ENCODE data around the gene ELMO1. TPM values are rescaled to one million over a fixed set of nuclear protein-coding genes. Genes with fewer than 3 reads are reported as not detected.

Gene ELMO1
- total RNA-seq, 1 experiment from 2014 or later = not detected

GRCh38 chr7:36896956-36897590, 551.6 kb downstream of the ELMO1 start:
- no TSS peak for BruUV-seq (replicated peaks)
- Histone ChIP-seq H3K9me3 (ENCODE audit: low read depth, low read length, poor library complexity, severe bottlenecking) (no peaks in the 10 kb centered on the region), H3K4me3 (ENCODE audit: low read depth, low read length, poor library complexity, severe bottlenecking) (no peak overlapping the region), H3K27me3 (replicated peaks; ENCODE audit: insufficient read depth, low read depth, low read length, poor library complexity) (no peaks in the 10 kb centered on the region), H3K4me1 (ENCODE audit: insufficient read depth, low read length, poor library complexity, severe bottlenecking) (no peaks in the 10 kb centered on the region), H3K36me3 (ENCODE audit: insufficient read depth, low read length, poor library complexity, severe bottlenecking) (no peaks in the 10 kb centered on the region), H3K27ac (ENCODE audit: low read depth, low read length, poor library complexity, severe bottlenecking) (no peak overlapping the region)
- ChIA-PET POLR2A (ENCODE audit: low non-redundant PET) (no interaction called here), CTCF (no interaction called here)
- intact Hi-C loops (cut with micrococcal nuclease; ENCODE audit: unreplicated experiment) = loop anchor here (10.0 kb wide), 1 partner anchor 298 kb away; no protein-coding TSS in a partner anchor
- TF ChIP-seq EZH2 (IDR thresholded peaks at IDR 0.05; ENCODE audit: borderline replicate concordance, low read depth, low read length, poor library complexity, severe bottlenecking) = no peak
- TF ChIP-seq, protein P1, sequence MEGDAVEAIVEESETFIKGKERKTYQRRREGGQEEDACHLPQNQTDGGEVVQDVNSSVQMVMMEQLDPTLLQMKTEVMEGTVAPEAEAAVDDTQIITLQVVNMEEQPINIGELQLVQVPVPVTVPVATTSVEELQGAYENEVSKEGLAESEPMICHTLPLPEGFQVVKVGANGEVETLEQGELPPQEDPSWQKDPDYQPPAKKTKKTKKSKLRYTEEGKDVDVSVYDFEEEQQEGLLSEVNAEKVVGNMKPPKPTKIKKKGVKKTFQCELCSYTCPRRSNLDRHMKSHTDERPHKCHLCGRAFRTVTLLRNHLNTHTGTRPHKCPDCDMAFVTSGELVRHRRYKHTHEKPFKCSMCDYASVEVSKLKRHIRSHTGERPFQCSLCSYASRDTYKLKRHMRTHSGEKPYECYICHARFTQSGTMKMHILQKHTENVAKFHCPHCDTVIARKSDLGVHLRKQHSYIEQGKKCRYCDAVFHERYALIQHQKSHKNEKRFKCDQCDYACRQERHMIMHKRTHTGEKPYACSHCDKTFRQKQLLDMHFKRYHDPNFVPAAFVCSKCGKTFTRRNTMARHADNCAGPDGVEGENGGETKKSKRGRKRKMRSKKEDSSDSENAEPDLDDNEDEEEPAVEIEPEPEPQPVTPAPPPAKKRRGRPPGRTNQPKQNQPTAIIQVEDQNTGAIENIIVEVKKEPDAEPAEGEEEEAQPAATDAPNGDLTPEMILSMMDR (conservative IDR thresholded peaks at IDR 0.05; ENCODE audit: low read depth, low read length) = no peak
- DNase-seq (ENCODE audit: low spot score) = no peak

DNA sequence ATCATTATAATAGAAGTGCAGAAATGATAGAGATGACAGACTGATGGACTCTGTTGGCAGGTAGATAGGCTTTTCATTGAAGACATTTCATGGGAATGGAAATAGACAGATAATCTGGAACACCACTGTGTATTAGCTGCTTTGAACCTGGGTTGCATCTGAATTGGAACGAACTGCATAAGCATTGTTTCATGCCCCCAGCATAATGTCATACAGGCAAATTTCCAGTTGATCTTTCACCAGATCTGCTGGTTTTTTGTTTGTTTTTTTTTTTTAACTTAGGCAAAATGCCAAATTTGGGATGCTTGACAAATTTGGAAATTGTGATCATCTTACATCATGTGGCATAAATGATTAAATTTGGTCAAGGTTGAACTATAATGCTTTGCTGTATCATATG, 552.2 kb downstream of the ELMO1 start:
- Histone ChIP-seq H3K27ac (ENCODE audit: low read depth, low read length, poor library complexity, severe bottlenecking) (no peak overlapping the region), H3K4me1 (ENCODE audit: insufficient read depth, low read length, poor library complexity, severe bottlenecking) (no peaks in the 10 kb centered on the region), H3K4me3 (ENCODE audit: low read depth, low read length, poor library complexity, severe bottlenecking) (no peak overlapping the region), H3K36me3 (ENCODE audit: insufficient read depth, low read length, poor library complexity, severe bottlenecking) (no peaks in the 10 kb centered on the region), H3K9me3 (ENCODE audit: low read depth, low read length, poor library complexity, severe bottlenecking) (no peaks in the 10 kb centered on the region), H3K27me3 (replicated peaks; ENCODE audit: insufficient read depth, low read depth, low read length, poor library complexity) (no peaks in the 10 kb centered on the region)
- intact Hi-C loops (cut with micrococcal nuclease; ENCODE audit: unreplicated experiment) = loop anchor here (10.0 kb wide), 1 partner anchor 298 kb away; no protein-coding TSS in a partner anchor
- ChIA-PET CTCF (no interaction called here), POLR2A (ENCODE audit: low non-redundant PET) (no interaction called here)
- no TSS peak for BruUV-seq (replicated peaks)
- TF ChIP-seq, protein P1 (conservative IDR thresholded peaks at IDR 0.05; ENCODE audit: low read depth, low read length) = no peak
- no peak for TF ChIP-seq EZH2 (IDR thresholded peaks at IDR 0.05; ENCODE audit: borderline replicate concordance, low read depth, low read length, poor library complexity, severe bottlenecking)
- DNase-seq (ENCODE audit: low spot score) = no peak

DNA sequence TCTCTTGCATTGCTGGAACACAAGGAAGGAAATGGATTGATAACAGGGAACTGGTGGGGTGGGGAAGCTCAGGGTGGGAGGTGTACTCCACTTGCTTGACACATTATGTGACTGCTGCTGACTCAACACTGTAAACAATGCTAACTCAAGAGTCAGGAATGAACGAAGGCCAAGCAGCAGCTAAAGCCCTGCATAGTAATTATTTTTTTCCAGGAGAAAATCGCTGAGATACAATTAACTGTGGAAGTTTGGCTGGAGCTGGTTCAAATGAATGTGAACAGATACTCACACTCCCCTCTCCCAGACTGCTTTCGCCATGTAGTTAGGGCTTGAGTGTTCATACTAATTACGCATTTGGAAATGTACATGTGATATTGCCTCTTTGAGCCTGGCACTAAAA, 553.5 kb downstream of the ELMO1 start:
- intact Hi-C loops (cut with micrococcal nuclease; ENCODE audit: unreplicated experiment) = loop anchor here (10.0 kb wide), 1 partner anchor 300 kb away; no protein-coding TSS in a partner anchor
- ChIA-PET CTCF (no interaction called here), POLR2A (ENCODE audit: low non-redundant PET) (no interaction called here)
- TF ChIP-seq, protein P1 (conservative IDR thresholded peaks at IDR 0.05; ENCODE audit: low read depth, low read length) = no peak
- no peak for TF ChIP-seq EZH2 (IDR thresholded peaks at IDR 0.05; ENCODE audit: borderline replicate concordance, low read depth, low read length, poor library complexity, severe bottlenecking)
- no TSS peak for BruUV-seq (replicated peaks)
- H3K4me3 ChIP-seq (ENCODE audit: low read depth, low read length, poor library complexity, severe bottlenecking) = no peak overlapping the region
- no peaks in the 10 kb centered on the region for H3K4me1 ChIP-seq (ENCODE audit: insufficient read depth, low read length, poor library complexity, severe bottlenecking)
- H3K27me3 ChIP-seq (replicated peaks; ENCODE audit: insufficient read depth, low read depth, low read length, poor library complexity) = no peaks in the 10 kb centered on the region
- H3K36me3 ChIP-seq (ENCODE audit: insufficient read depth, low read length, poor library complexity, severe bottlenecking) = no peaks in the 10 kb centered on the region
- DNase-seq (ENCODE audit: low spot score) = no peak
- H3K9me3 ChIP-seq (ENCODE audit: low read depth, low read length, poor library complexity, severe bottlenecking) = no peaks in the 10 kb centered on the region
- H3K27ac ChIP-seq (ENCODE audit: low read depth, low read length, poor library complexity, severe bottlenecking) = no peak overlapping the region

Data from A673 (cell line).